Body of pancreas (tissue), 4 donors: Measurements from ENCODE around the gene SPRYD3.

Experiments
- CTCF ChIP-seq, 7 experiments: fragments of 450-650 bp in 4 of 7; fragments of 200-600 bp in 3 of 7; sonication (generic) in 3 of 7; IDR thresholded peaks; one replicate each; pipeline ENCODE4 v1.5.1; 2016 to 2019; ENCODE audit warnings: antibody characterized with exemption in 7 of 7
- POLR2A ChIP-seq, 3 donors: fragments of 450-650 bp; IDR thresholded peaks; one replicate each; pipeline ENCODE4 v1.6.1; 2016; ENCODE audit warnings: antibody characterized with exemption in 3 of 3, mild to moderate bottlenecking in 2 of 3

DNA sequence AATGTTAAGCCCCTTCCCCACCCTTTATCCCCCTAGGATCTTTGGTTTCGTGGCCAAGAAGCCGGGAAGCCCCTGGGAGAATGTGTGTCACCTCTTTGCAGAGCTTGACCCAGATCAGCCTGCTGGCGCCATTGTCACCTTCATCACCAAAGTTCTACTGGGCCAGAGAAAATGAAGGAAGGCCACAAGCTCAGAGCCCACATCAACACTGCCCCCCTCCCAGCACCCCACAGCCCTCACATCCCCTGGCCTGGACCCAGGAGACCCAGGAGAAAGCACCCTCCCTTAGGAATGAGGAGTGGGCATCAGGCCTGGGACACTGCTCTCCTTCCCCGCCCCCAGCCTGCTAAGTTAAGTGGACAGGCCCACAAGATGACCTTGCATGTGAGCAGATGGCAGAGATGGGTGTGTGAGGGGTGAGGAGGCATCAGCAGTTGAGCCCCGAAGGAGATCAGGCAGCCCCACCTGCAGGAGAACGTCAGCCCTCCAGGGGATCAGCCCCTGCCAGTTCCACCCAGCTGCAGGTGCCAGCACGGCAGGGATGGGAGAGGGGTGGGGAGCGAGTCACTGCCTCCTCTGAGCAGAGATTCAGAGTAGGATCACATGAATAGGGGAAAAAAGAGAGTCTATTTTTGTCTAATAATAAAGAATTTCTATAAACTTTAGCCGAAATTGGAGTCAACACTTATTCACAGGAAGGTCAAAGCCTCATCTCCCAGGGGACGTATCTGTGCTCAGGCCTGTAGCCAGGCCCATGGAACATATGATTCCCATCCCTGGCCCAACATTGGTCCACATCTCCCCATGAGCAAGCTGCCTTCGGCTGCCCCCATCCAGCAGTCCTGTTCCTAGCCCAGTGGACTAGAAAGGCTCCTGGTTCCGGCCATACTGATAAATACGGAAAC, 15.2 kb downstream of the SPRYD3 start:
- no peak for TF ChIP-seq CTCF (IDR thresholded peaks at IDR 0.05)
- no peak for TF ChIP-seq POLR2A (IDR thresholded peaks at IDR 0.05)
